Right renal pelvis (tissue), 4 donors: ENCODE results near the gene DSTYK. TPM values are rescaled to one million over a fixed set of nuclear protein-coding genes. Genes with fewer than 3 reads are reported as not detected.

Experiments
- DNase-seq, 4 donors: peaks; one replicate each; pipeline ENCODE4 v3.0.0-alpha.2; 2013; ENCODE audit warnings: low read depth in 4 of 4, low spot score in 3 of 4, missing footprints in 1 of 4
- polyA plus RNA-seq, 4 donors: library from polyadenylated mRNA; unstranded; fragments of 120-200 nt; gene quantifications; one replicate each; pipeline ENCODE4 v1.2.1, GENCODE V29; 2013; ENCODE audit not compliant: insufficient read length in 4 of 4

DSTYK gene, protein sequence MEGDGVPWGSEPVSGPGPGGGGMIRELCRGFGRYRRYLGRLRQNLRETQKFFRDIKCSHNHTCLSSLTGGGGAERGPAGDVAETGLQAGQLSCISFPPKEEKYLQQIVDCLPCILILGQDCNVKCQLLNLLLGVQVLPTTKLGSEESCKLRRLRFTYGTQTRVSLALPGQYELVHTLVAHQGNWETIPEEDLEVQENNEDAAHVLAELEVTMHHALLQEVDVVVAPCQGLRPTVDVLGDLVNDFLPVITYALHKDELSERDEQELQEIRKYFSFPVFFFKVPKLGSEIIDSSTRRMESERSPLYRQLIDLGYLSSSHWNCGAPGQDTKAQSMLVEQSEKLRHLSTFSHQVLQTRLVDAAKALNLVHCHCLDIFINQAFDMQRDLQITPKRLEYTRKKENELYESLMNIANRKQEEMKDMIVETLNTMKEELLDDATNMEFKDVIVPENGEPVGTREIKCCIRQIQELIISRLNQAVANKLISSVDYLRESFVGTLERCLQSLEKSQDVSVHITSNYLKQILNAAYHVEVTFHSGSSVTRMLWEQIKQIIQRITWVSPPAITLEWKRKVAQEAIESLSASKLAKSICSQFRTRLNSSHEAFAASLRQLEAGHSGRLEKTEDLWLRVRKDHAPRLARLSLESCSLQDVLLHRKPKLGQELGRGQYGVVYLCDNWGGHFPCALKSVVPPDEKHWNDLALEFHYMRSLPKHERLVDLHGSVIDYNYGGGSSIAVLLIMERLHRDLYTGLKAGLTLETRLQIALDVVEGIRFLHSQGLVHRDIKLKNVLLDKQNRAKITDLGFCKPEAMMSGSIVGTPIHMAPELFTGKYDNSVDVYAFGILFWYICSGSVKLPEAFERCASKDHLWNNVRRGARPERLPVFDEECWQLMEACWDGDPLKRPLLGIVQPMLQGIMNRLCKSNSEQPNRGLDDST
- 10 to 100 TPM; 18.6 to 21.6 (median 20.7) TPM for polyA plus RNA-seq

DNA sequence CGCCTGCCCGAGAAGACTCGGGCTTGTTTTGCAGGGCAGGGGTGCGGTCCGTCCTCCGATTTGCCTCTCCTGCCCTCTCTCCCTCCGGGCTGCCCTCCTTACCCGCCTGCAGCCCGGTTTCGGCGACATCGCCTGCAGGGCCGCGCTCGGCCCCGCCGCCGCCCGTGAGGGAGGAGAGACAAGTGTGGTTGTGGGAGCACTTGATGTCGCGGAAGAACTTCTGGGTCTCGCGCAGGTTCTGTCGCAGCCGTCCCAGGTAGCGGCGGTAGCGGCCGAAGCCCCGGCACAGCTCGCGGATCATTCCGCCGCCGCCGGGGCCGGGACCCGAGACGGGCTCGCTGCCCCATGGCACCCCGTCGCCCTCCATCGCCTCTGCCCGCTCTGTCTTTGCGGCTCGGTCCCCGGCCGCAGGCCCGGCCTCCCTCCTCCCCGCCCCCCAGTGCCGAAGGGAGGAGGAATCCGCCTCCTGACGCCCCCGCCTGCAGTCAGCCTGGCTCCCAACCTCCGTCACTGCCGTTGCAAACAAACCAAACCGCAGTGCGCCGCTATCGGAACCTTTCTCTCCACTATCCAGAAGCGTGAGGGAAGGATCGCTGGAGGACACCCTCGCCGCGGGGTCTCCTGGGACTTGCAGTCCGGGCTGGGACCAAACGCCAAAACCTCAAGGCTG lies at the start of gene DSTYK:
DSTYK (minus strand) TSS at position 534 of the 670 bp plus-strand sequence; CDS start at position 367, 167 bp downstream.
- DNase-seq: peak; percentile 90 to 94 (median 91)

DNA sequence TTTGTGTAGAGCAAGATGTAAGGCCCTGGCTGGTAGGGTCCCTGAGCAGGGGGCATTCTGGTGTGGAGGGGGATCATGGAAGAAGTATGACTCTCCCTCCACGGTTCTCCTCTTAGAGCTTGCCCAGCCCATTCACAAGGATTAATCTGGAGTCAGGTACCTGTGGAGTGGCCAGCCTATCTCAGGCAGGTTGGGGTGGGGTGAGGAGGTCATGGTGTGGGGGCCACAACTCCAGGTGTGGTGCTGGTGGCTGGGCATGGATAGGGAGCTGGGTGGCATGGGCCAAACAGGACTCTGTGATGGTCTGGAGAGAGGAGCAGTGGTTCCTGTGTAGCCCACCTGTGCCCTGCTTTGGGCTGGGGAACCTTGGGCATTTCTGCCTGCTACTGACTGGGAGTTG lies 48.5 kb upstream of the DSTYK start:
- no peak for DNase-seq

DNA sequence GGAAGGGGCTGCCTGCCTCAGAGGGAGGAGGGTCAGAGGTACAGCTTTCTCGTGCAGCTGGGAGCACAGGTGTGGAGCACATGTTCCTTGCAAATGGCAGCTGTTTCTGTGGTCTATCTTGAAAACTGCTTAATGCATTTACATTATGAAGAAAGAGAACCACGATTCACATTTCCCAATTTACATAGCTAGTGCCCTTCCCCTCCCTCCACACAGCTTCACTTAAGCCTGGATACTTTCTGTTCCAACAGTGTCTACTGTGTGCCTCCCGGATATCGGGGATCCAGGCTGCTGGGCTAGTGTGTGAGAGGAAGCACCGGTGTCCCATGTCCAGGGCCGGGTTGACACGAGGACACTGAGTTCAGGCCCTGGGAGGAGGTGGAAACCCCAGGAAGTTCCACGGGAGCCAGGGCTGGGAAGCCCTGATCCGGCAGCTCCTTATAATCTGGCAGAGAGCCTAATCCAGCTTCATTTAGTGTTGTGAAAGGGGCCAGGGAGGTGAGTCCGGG lies 47.9 kb upstream of the DSTYK start:
- no peak for DNase-seq

DNA sequence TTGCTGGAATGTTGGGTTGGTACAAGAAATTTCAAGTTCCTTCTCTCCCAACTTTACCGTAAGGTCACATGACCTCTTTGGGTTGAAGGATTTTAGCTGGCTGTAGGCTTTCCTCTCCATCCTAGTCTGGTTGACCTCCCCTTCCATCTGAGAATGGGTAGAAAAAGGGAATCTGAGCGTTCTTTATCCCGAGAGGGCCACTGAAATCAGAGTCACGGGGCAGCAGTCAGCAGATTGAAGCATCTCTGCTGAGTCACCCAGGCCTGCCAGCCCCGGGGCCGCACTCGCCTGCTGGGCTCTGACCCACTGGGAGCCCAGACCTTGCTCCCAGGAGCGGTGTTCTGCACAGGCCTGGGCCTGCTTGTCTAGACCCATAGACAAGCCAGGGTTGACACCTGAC lies 47.2 kb upstream of the DSTYK start:
- no peak for DNase-seq

DNA sequence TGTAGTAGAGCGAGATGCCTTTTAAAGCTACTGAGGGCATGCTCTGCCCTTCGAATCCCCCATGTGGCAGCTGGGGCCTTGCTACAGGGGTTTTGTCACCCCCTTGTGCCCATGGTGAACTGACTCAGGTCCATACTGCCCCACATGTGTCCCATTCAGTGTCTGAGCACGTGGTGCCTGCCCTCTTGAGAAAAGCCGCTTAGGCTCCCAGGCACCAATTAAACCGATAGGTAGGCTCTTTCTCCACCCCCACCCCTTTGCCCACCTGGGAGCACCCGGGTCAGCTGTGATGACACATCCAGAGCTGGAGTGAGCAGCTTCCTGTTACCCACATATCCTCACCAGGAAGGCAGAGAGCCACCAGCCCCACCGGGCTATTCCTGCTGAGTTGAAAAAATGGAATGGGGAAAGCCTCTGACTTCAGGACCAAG lies 46.8 kb upstream of the DSTYK start:
- DNase-seq: no peak

DNA sequence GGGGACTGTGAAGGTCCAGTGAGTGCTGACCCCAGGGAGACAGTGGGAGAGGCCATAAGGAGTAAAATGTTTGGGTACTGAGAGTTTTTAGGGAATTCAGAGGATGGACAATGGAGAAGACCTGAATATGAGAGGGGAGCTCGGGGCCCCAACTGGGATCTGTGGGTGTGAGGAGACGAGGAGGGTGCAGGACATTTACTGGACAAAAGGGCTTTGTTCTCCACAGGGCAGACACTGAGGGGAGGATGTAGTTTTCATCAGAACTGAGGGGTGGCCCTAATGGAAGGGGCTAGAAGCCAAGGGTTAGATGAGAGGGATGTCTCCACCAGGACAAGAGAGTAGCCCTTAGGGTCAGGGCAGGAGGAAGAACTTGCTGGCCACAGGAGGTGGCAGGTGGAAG lies 46.2 kb upstream of the DSTYK start:
- DNase-seq: no peak

DNA sequence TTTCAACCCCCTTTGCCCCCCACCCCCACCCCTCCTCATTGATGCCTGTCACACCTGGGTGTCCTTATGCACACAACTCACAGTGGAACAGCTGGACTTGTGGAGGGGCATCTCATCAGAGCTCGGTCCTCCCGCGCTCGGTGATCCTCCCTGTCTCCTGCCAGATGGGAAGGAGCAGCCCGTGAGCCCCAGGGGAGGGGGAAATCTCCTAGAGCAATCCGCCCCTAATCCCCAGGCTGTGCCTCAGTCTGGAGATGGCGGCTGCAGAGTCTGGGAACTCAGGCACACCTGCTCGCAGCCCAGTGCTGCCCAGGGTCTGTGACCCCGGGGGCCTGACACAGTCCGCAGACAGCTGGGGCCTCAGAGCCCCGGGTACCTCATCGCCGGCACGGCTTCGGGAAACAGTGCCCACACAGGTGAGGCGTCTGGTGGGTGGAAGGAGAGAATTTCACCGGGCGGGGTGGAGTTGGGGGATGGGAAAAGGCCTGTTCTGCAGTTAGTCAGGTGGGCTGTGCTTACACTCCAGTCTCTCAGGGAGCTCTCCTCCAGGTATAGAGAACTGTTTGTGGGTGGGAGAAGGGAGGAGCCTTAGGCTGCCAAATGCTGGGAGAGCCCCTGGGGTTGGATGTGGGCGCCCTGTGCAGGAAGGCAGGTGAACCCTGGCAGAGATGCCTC lies 45.6 kb upstream of the DSTYK start:
- DNase-seq: no peak

DNA sequence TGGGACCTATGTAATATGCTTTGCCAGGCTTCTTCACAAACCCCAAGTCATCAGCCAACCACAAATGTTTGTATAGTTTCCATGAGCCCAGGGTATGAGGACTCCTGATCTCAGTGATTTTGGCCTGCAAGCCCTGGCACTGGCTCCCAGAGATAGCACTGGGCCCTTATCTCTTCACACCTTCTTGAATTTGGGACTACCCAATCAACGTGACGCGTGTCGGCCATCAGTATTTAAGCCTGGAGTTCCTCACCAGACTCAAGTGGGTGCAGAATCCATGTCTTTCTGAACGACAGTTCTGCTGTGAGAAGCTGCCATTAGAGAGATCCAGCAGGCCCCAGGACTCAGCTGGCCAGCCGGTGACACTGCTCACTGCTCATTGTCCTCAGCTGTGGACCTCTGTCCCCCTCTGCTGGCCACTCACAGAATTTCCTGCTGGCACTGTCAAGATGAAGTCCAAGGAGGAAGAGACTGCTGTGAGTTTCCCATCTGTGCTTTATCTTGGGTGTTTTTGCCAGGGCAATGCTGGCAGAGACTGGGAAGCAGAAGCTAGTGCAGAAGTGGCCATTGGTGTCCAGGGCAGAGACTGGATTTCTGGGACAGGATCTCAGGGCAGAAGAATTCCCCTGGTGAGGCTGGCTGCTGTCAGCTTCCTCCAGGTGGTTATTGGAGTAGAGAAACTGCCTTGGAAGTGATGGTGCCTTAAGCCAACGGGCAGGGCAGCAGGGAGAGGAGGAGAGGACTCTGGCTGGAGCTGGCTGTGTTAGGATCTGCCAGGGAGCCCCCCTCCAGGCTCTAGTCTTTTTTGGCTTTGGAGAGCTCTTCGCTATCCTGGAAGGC lies 44.7 kb upstream of the DSTYK start:
- peak; percentile 71 to 80 (median 76) for DNase-seq

DNA sequence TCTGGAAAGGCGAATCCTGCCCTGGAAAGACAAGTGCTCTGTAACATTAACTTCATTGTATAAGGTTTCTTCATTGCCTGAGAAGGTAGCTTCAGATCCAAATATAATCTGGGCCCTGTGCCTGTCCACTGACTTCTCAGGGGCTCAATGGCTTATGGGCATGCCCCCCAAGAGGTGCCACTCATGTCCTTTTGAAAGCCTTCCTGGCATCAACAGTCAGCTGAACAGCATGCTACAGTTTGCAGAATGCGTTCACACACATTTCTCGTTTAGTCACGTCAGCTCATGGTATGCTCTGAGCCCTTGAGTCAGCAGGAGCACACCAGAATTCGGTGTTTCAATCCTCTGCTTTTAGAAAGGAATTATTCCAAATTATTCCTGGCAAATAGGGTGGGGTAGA lies 40.1 kb upstream of the DSTYK start:
- no peak for DNase-seq

DNA sequence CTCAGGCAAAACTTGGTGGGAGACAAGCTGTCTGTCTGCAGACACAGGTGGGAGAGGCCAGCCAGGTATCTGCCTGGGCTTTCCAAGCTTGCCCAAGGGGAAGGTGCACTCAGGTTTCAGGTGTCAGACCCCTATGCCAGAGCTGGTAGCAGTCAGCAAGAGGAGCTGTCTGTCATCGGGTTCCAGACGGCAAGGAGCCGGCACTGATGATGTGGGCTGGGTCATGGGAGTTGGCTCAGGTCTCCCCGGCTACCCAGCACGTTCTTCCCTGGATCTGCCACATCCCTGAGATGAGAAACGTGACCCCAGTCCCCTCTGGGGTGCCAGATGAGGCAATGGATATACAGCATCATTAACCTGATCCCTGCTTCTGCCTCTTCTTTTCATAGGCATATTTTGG lies 39.2 kb upstream of the DSTYK start:
- no peak for DNase-seq

DNA sequence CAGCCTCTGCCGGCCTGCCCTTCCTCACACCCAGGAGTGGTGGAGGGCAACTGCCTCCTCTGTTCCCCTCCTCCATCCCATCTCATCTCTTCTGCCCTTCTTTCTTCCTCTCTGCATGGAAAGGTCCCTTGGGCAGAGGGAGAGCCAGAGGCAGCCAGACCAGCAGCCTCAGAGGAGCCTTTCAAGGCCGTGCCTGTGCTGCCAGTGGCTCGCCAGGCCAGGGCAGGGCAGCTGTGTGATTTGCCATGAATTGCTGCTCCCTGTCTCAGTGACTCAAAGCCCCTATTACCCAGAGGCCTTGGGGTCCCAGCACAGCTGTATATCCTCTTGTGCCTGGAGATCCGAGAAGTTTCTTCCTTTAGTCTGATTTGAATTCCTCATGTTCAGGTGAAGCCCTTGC lies 38.1 kb upstream of the DSTYK start:
- no peak for DNase-seq

DNA sequence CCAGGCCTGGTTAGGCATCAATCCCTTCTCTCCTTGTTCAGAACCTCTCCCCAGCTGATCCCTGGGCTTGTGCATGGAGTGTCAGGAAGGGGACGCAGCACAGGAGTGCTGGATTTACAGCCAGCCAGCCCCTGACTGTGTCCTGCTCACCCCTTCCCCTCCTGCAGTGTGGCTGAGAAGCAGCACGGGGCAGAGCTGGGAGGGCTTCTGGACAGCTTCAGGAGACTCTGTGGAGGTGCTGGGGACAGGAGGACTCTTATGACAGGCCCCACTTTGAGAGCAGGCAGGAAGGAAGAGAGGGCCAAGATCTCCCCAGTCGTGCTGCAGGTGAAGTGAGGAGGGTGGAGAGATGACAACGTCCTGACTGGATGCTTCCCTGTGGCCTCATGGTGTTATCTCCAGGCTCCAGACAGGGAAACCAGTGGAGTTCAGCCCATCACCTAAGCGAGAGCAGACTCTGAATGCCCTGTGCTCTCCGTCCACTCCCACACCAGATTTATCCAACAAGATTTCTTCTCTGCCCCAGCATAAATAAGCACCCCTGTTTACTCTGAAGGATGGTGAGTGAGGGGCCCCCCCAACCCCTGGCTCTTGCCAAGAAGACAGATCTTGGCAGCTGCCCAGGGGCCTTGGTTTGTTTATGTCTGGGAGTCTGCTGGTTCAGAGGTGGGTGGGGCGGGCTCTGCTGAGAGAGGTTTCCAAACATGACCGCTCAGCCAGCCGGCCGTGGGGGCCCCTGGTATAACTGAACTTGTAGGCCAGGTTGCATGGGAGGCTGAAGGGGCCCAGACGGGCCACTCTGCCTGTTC lies 37.5 kb upstream of the DSTYK start:
- DNase-seq: no peak

DNA sequence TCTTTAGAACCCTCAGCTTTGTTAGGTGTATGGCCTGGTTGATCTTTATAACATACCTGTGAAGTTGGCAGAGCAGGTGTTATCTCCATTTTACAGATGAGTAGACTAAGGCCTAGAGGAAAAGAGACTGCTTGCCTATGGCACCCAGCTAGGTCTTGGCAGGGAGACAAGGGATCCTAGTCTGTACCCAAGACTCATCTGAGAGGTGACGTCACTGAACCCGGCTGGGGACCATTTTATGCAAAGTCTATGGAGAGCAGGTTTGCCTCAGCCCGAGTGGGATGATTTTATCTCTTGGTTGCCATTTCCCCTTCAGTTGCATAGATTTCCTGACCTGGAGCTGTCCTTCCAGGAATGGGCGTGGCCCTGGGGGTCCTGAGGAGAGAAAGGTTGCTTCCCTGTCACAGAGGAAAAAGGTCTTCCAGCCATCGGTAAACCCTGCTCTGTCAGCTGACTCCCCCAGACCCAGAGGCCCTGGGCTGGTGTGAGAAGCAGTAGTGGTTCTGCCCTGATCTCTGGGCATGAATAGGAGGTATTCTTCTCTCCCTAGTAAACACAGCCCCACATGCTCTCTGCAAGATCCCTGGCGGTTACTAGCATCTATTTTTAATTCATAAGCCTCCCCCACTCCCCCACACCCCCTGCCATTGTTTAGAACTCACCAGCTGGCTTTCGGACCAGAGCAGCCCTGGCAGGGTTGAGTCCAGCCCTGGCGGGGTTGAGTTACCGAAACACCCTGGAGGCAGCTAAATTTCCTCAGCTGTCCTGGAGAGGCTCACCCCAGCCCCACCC lies 35.8 kb upstream of the DSTYK start:
- no peak for DNase-seq

DNA sequence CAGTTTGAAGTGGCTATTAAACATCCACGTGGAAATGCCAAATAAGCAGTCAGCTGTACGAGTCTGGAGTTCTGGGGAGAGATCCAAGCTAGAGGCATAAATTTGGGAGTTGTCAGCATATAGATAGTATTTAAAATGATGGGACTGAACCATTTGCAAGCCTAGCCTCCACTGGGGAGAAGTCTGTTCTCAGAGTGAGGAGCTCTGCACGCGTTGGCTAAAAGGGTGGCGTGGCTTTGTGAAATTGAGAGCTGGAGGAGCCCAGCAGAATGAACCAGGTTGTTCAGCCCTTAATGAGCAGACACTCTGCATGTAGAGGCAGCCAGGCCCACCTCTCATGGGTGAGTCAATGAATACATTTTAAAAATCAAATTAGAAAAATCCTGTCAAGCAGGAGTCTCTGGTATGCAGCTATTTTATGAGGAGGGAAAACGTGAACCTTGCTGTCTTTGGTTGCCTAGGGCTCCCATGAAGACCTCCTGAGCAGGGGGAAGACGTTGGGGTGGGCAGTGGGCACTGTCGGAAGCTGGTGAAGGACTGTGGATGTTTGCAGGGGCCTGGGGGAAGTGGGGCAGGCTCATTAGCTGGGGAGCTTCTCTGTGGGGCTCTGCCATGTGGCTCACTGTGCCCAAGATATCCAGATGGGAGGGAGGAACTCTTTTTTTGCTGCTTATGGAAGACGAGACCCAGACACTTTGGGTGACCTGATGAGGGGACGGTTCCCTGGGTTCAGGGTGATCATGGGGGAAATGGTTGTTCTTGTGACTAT lies 35.0 kb upstream of the DSTYK start:
- DNase-seq: no peak

DNA sequence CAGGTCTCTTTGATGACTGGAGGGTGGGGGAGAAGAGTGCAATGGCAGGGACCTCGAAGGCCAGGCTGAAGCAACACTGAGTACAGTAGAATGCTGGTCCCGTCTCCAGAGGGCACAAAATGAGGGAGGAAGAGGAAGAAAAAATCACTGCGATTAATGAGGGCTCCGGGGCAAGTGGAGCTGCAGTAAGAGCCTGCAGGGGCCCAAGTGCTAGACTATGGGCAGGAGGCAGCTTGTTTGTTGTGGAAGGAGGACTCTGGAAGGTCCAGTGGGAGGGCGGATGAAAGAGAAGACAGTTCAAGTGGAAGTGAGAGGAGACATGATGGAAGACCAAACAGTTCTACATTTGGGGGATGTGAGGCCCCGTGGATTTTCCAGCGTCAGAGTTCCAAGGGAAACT lies 33.6 kb upstream of the DSTYK start:
- no peak for DNase-seq

DNA sequence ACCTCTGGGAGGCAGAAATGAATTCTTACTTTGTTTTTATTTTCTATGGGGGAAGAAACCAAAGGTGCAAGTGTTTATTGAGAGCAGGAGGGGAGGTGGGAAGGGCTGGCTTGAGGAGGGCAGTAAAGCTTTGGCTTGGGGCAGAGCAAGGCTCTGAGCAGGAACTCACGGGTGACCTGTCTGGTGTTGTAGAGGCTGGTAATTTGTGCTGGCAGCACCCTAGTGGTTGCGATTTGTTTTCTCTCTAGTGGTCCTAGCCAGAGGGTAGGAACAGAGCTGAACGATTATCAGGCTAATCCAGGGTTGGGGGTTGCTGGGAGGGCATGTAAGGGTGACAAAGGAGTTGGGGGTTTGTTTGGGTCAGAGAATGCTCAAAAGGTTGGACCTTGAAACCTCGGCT lies 32.9 kb upstream of the DSTYK start:
- DNase-seq: no peak
